ENCODE results near the gene LIPC. TPM values are rescaled to one million over a fixed set of nuclear protein-coding genes. Genes with fewer than 3 reads are reported as not detected.

LIPC gene
- total and polyA plus RNA-seq, 8 donors = 0.23 to 7.5 (median 0.76) TPM; not detected in 4

DNA sequence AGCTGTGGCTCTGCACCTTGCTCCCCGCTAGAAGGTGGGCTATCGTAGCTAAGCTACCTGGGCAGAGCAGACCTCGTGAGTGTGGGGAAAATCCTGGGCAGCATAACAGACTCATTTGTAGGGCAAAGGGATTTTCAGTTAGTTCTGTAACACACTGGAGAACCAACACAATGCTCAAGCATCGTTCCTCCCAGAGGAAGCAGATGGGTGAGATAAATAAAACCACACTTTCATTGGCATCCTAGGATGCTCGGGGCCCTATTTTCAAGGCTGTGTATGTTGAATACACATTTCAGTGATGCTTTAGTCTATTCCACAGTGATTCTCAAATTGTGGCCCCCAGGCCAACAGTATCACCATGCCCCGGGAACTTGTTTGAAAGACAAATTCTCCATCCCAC, 20.0 kb downstream of the LIPC start:
- H3K9me3 ChIP-seq = no peaks in the 10 kb centered on the region
- intact Hi-C loops (cut with DNase I; ENCODE audit: low total_unique reads) = no loop called here
- H3K4me1 ChIP-seq = peaks cover 0 to 14% (median 12%) of the 10 kb centered on the region in 4 donors
- DNase-seq = no peak
- H3K27me3 ChIP-seq = no peaks in the 10 kb centered on the region
- TF ChIP-seq POLR2A (IDR thresholded peaks at IDR 0.05) (no peak), EP300 (IDR thresholded peaks at IDR 0.05) (no peak), POLR2AphosphoS5 (IDR thresholded peaks at IDR 0.05) (no peak), CTCF (IDR thresholded peaks at IDR 0.05) (no peak)
- no peak overlapping the region for H3K27ac ChIP-seq
- H3K36me3 ChIP-seq = no peaks in the 10 kb centered on the region
- 76 to 85% (median 83%) methylated on average over 6 of the region's 6 CpGs for WGBS, 5 donors
- no peak overlapping the region for H3K4me3 ChIP-seq

GRCh38 chr15:58452775-58453174, 21.0 kb downstream of the LIPC start:
- Histone ChIP-seq H3K9me3 (no peaks in the 10 kb centered on the region), H3K27me3 (no peaks in the 10 kb centered on the region), H3K4me1 (peaks cover 0 to 10% (median 7%) of the 10 kb centered on the region in 4 donors), H3K36me3 (no peaks in the 10 kb centered on the region), H3K27ac (no peak overlapping the region), H3K4me3 (no peak overlapping the region)
- no peak for DNase-seq
- intact Hi-C loops (cut with DNase I; ENCODE audit: low total_unique reads) = no loop called here
- 88 to 94% (median 92%) methylated on average over 4 of the region's 4 CpGs for WGBS, 5 donors
- no peak for TF ChIP-seq CTCF (IDR thresholded peaks at IDR 0.05)
- no peak for TF ChIP-seq POLR2A (IDR thresholded peaks at IDR 0.05)
- no peak for TF ChIP-seq EP300 (IDR thresholded peaks at IDR 0.05)
- no peak for TF ChIP-seq POLR2AphosphoS5 (IDR thresholded peaks at IDR 0.05)

GRCh38 chr15:58453931-58454793, 22.4 kb downstream of the LIPC start:
- H3K4me1 ChIP-seq = peaks cover 5 to 15% (median 6%) of the 10 kb centered on the region in 4 donors
- no peak for TF ChIP-seq EP300 (IDR thresholded peaks at IDR 0.05)
- no peak for TF ChIP-seq CTCF (IDR thresholded peaks at IDR 0.05)
- no peak for TF ChIP-seq POLR2AphosphoS5 (IDR thresholded peaks at IDR 0.05)
- TF ChIP-seq POLR2A (IDR thresholded peaks at IDR 0.05) = no peak
- DNase-seq = no peak
- WGBS, 5 donors = 72 to 82% (median 78%) methylated on average over 4 to 5 of the region's 5 CpGs
- intact Hi-C loops (cut with DNase I; ENCODE audit: low total_unique reads) = no loop called here
- H3K27me3 ChIP-seq = no peaks in the 10 kb centered on the region
- H3K27ac ChIP-seq = no peak overlapping the region
- H3K36me3 ChIP-seq = no peaks in the 10 kb centered on the region
- H3K4me3 ChIP-seq = no peak overlapping the region
- H3K9me3 ChIP-seq = no peaks in the 10 kb centered on the region

GRCh38 chr15:58454950-58455401, 23.2 kb downstream of the LIPC start:
- no peaks in the 10 kb centered on the region for H3K36me3 ChIP-seq
- H3K4me1 ChIP-seq = peaks cover 10 to 23% (median 13%) of the 10 kb centered on the region in 4 donors
- H3K27ac ChIP-seq = no peak overlapping the region
- no peaks in the 10 kb centered on the region for H3K27me3 ChIP-seq
- intact Hi-C loops (cut with DNase I; ENCODE audit: low total_unique reads) = no loop called here
- H3K9me3 ChIP-seq = no peaks in the 10 kb centered on the region
- TF ChIP-seq CTCF (IDR thresholded peaks at IDR 0.05) = no peak
- TF ChIP-seq EP300 (IDR thresholded peaks at IDR 0.05) = no peak
- no peak for TF ChIP-seq POLR2A (IDR thresholded peaks at IDR 0.05)
- TF ChIP-seq POLR2AphosphoS5 (IDR thresholded peaks at IDR 0.05) = no peak
- no peak overlapping the region for H3K4me3 ChIP-seq
- DNase-seq = no peak
- WGBS, 5 donors = 68 to 84% (median 72%) methylated on average over 3 of the region's 3 CpGs

Data from stomach (tissue), 9 donors.